Occipital lobe (tissue), 2 donors: ENCODE results near the gene RTP5. TPM values are rescaled to one million over a fixed set of nuclear protein-coding genes. Genes with fewer than 3 reads are reported as not detected.
"Not testable (repeated sequence)": the region's sequence is repeated elsewhere in the genome, so short reads cannot be mapped to it uniquely, and the experiment has no call there.

Experiments
- DNase-seq: peaks from one replicate; lab custom pipeline; 2025; lab: John Stamatoyannopoulos, UW
- total RNA-seq: library from RNA; depleted of rRNA; stranded (reverse); fragments of >200 nt; gene quantifications from one replicate; pipeline ENCODE4 v1.2.3, GENCODE V29; 2014

The RTP5 gene
- total RNA-seq, 1 donor from 2014 or later, result 2.5 TPM

DNA sequence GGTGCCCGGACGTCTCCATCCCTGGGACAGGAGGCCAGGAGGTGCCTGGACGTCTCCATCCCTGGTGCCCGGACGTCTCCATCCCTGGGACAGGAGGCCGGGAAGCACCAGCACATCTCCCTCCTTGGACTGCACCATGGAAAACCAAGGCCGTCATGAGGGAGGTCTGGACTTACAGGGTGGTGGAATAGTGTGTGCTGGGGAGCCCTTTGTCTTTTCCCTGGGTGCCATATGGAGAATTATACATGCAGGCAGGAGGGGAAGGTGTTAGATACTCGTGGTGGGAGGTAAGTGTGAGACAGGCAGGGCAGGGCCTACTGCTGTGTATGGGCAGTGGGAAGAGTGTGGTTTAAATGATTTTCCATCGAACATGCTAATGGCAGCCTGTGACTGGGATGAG lies 52.9 kb downstream of the RTP5 start:
- DNase-seq, result no peak

DNA sequence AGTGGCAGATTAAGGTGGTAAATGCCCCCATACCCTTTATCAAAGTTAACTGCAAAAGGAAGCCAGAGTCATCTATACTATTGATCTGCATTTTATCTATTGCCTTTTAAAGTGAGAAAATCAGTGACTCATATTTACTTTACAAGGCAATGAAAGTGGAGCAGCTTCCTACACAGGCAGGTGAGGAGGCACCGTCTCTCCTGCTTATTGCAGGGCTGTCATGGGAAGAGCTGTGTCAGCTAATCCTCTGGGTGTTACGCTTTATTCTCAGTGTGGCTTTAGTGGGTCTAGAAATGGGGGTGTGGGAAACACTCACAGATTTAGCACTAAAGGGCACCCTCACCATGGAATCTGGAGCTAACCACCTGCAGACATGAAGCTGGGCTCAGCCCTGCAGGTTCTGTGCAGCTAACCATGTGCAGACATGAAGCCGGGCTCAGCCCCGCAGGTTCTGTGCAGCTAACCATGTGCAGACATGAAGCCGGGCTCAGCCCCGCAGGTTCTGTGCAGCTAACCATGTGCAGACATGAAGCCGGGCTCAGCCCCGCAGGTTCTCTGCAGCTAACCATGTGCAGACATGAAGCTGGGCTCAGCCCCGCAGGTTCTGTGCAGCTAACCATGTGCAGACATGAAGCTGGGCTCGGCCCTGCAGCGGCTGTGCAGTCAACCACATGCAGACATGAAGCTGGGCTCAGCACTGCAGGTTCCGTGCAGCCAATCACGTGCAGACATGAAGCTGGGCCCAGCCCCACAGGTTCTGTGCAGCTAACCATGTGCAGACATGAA lies 53.5 kb downstream of the RTP5 start:
- DNase-seq, result not testable (repeated sequence)

Other genes starting within 250 kb of the RTP5 start
- gene THAP4, start 232.6 kb upstream of the RTP5 start, total RNA-seq, result 22.0 TPM
- gene ATG4B, start 232.0 kb upstream of the RTP5 start, total RNA-seq, result 33.7 TPM
- gene DTYMK, start 182.9 kb upstream of the RTP5 start, total RNA-seq, result 10.0 TPM
- gene ING5, start 167.7 kb upstream of the RTP5 start, total RNA-seq, result 23.4 TPM
- gene D2HGDH, start 135.1 kb upstream of the RTP5 start, total RNA-seq, result 8.0 TPM
- gene GAL3ST2, start 92.9 kb upstream of the RTP5 start, total RNA-seq, result 0.16 TPM
- gene NEU4, start 60.5 kb upstream of the RTP5 start, total RNA-seq, result 0.31 TPM
- not detected for gene PDCD1, start 10.8 kb upstream of the RTP5 start, total RNA-seq